Smooth muscle cell (in vitro differentiated cells): ENCODE results near the gene ABAT. TPM values are rescaled to one million over a fixed set of nuclear protein-coding genes. Genes with fewer than 3 reads are reported as not detected.

Experiments
- DNase-seq: peaks from one replicate; lab custom pipeline; 2025; ENCODE audit not compliant: unreplicated experiment; lab: John Stamatoyannopoulos, UW
- H2AFZ ChIP-seq: fragments of 200-600 bp; sonication (generic); 2 replicates; pipeline ENCODE4 v1.6.0; 2016; ENCODE audit warnings: antibody characterized with exemption, low read depth, mild to moderate bottlenecking
- H3F3A ChIP-seq: fragments of 200-600 bp; sonication (generic); 2 replicates; pipeline ENCODE4 v1.6.0; 2017; ENCODE audit warnings: antibody characterized with exemption, low read depth
- H3K27ac ChIP-seq: fragments of 200-600 bp; sonication (generic); 2 replicates; pipeline ENCODE4 v1.5.1; 2016; ENCODE audit warnings: low read depth, mild to moderate bottlenecking
- H3K27me3 ChIP-seq: fragments of 200-600 bp; sonication (generic); 2 replicates; pipeline ENCODE4 v1.6.1; 2016; ENCODE audit warnings: low read depth, mild to moderate bottlenecking
- H3K36me3 ChIP-seq: fragments of 200-600 bp; sonication (generic); 2 replicates; pipeline ENCODE4 v1.5.1; 2016; ENCODE audit warnings: low read depth
- H3K4me1 ChIP-seq: fragments of 200-600 bp; sonication (generic); 2 replicates; pipeline ENCODE4 v1.5.1; 2016; ENCODE audit warnings: low read depth
- H3K4me2 ChIP-seq: fragments of 200-600 bp; sonication (generic); 2 replicates; pipeline ENCODE4 v1.6.0; 2016; ENCODE audit warnings: mild to moderate bottlenecking
- H3K4me3 ChIP-seq: fragments of 200-600 bp; sonication (generic); 2 replicates; pipeline ENCODE4 v1.5.1; 2016; ENCODE audit warnings: mild to moderate bottlenecking
- H3K79me2 ChIP-seq: fragments of 200-600 bp; sonication (generic); 2 replicates; pipeline ENCODE4 v1.6.0; 2016; ENCODE audit warnings: low read depth, mild to moderate bottlenecking
- H3K9ac ChIP-seq: fragments of 200-600 bp; sonication (generic); 2 replicates; pipeline ENCODE4 v1.6.0; 2016; ENCODE audit warnings: low read depth
- H3K9me3 ChIP-seq: fragments of 200-600 bp; sonication (generic); replicated peaks from 2 replicates; pipeline ENCODE4 v1.5.1; 2016; ENCODE audit warnings: low read depth
- H4K20me1 ChIP-seq: fragments of 200-600 bp; sonication (generic); 2 replicates; pipeline ENCODE4 v1.6.0; 2016; ENCODE audit warnings: low read depth
- CTCF ChIP-seq: fragments of 200-600 bp; sonication (generic); IDR thresholded peaks from 2 replicates; pipeline ENCODE4 v1.5.1; 2017; ENCODE audit warnings: borderline replicate concordance, mild to moderate bottlenecking, antibody characterized with exemption; ENCODE audit not compliant: insufficient read depth, poor library complexity, severe bottlenecking
- WGBS: methylation state at CpG from one replicate; pipeline ENCODE4 v1.1.7; 2016; ENCODE audit warnings: low lambda C conversion rate; 5-methylcytosine and 5-hydroxymethylcytosine counted together
- polyA plus RNA-seq: library from polyadenylated mRNA; unstranded; fragments of >200 nt; fragmentation: Nextera tagmentation; extraction: Ambion mirVana; gene quantifications from 2 replicates; pipeline ENCODE4 v1.2.1, GENCODE V29; 2016
- total RNA-seq: library from RNA; depleted of rRNA; stranded (reverse); fragments of >200 nt; gene quantifications from 2 replicates; pipeline ENCODE4 v1.2.3, GENCODE V29; 2014

ABAT gene
- total and polyA plus RNA-seq, 2 experiments from 2014 or later, result 9.2 to 11.3 TPM

GRCh38 chr16:8634991-8635736 is 39.3 kb upstream of the ABAT start:
- no peaks in the 10 kb centered on the region for H3F3A ChIP-seq
- no peak overlapping the region for H2AFZ ChIP-seq
- H3K4me1 ChIP-seq, result no peaks in the 10 kb centered on the region
- peaks cover 8% of the 10 kb centered on the region for H3K36me3 ChIP-seq
- H3K27me3 ChIP-seq, result no peaks in the 10 kb centered on the region
- peaks cover 4% of the 10 kb centered on the region for H3K79me2 ChIP-seq
- H4K20me1 ChIP-seq, result peaks cover 50% of the 10 kb centered on the region
- H3K4me2 ChIP-seq, result no peak overlapping the region
- no peak for DNase-seq
- no peak overlapping the region for H3K4me3 ChIP-seq
- H3K9me3 ChIP-seq, result no peaks in the 10 kb centered on the region
- no peak overlapping the region for H3K9ac ChIP-seq
- peak; percentile 47 for TF ChIP-seq CTCF
- WGBS, result 84% methylated on average over 16 of the region's 18 CpGs
- no peak overlapping the region for H3K27ac ChIP-seq

- H3K4me3 ChIP-seq, result no peak overlapping the region
- H3K4me1 ChIP-seq, result no peaks in the 10 kb centered on the region
- peaks cover 19% of the 10 kb centered on the region for H4K20me1 ChIP-seq
- peaks cover 11% of the 10 kb centered on the region for H3K36me3 ChIP-seq
- H2AFZ ChIP-seq, result no peak overlapping the region
- 95% methylated on average over 11 of the region's 13 CpGs for WGBS
- no peak overlapping the region for H3K4me2 ChIP-seq
- no peaks in the 10 kb centered on the region for H3K9me3 ChIP-seq
- no peak overlapping the region for H3K27ac ChIP-seq
- no peak for DNase-seq
- H3K27me3 ChIP-seq, result no peaks in the 10 kb centered on the region
- TF ChIP-seq CTCF, result no peak
- H3K79me2 ChIP-seq, result no peaks in the 10 kb centered on the region
- H3F3A ChIP-seq, result no peaks in the 10 kb centered on the region
- H3K9ac ChIP-seq, result no peak overlapping the region
Measured at GRCh38 chr16:8639694-8640093, 34.7 kb upstream of the ABAT start.

- H3K27ac ChIP-seq, result no peak overlapping the region
- 75% methylated on average over 9 of the region's 9 CpGs for WGBS
- H2AFZ ChIP-seq, result no peak overlapping the region
- peaks cover 15% of the 10 kb centered on the region for H4K20me1 ChIP-seq
- H3K4me1 ChIP-seq, result no peaks in the 10 kb centered on the region
- H3K9me3 ChIP-seq, result no peaks in the 10 kb centered on the region
- H3K79me2 ChIP-seq, result no peaks in the 10 kb centered on the region
- no peak overlapping the region for H3K9ac ChIP-seq
- H3F3A ChIP-seq, result no peaks in the 10 kb centered on the region
- no peak for TF ChIP-seq CTCF
- no peak overlapping the region for H3K4me2 ChIP-seq
- peaks cover 8% of the 10 kb centered on the region for H3K36me3 ChIP-seq
- no peaks in the 10 kb centered on the region for H3K27me3 ChIP-seq
- H3K4me3 ChIP-seq, result no peak overlapping the region
- DNase-seq, result no peak
Measured at GRCh38 chr16:8641671-8642070, 32.7 kb upstream of the ABAT start.

GRCh38 chr16:8642146-8642545 is 32.3 kb upstream of the ABAT start:
- TF ChIP-seq CTCF, result no peak
- H4K20me1 ChIP-seq, result peaks cover 12% of the 10 kb centered on the region
- no peaks in the 10 kb centered on the region for H3K9me3 ChIP-seq
- no peak for DNase-seq
- H3K9ac ChIP-seq, result no peak overlapping the region
- no peak overlapping the region for H2AFZ ChIP-seq
- no peak overlapping the region for H3K4me3 ChIP-seq
- H3K27me3 ChIP-seq, result no peaks in the 10 kb centered on the region
- no peaks in the 10 kb centered on the region for H3K79me2 ChIP-seq
- WGBS, result 91% methylated on average over 16 of the region's 16 CpGs
- no peaks in the 10 kb centered on the region for H3F3A ChIP-seq
- no peak overlapping the region for H3K4me2 ChIP-seq
- H3K4me1 ChIP-seq, result no peaks in the 10 kb centered on the region
- no peak overlapping the region for H3K27ac ChIP-seq
- H3K36me3 ChIP-seq, result peaks cover 4% of the 10 kb centered on the region
